ACC112 (cell line): ENCODE results near the gene PSMB7.

Source experiments
- H2AFZ ChIP-seq: fragments of 200-600 bp; sonication (generic); one replicate; pipeline ENCODE4 v1.6.0; 2017; ENCODE audit warnings: antibody characterized with exemption, low read length; ENCODE audit not compliant: unreplicated experiment
- H3K27ac ChIP-seq: fragments of 200-600 bp; sonication (generic); 2 replicates; pipeline ENCODE4 v1.5.1; 2014; ENCODE audit warnings: low read depth, mild to moderate bottlenecking, antibody characterized with exemption, low read length, moderate library complexity
- H3K27me3 ChIP-seq: fragments of 200-600 bp; sonication (generic); 2 replicates; pipeline ENCODE4 v1.6.1; 2014; ENCODE audit warnings: mild to moderate bottlenecking, antibody characterized with exemption, low read length, moderate library complexity, mixed read lengths; ENCODE audit not compliant: insufficient read depth
- H3K36me3 ChIP-seq: fragments of 200-600 bp; sonication (generic); 2 replicates; pipeline ENCODE4 v1.6.1; 2016; ENCODE audit warnings: mild to moderate bottlenecking, antibody characterized with exemption, low read length, moderate library complexity, mixed read lengths; ENCODE audit not compliant: insufficient read depth
- H3K4me1 ChIP-seq: fragments of 200-600 bp; sonication (generic); one replicate; pipeline ENCODE4 v1.6.1; 2016; ENCODE audit warnings: low read length, mixed read lengths; ENCODE audit not compliant: insufficient read depth, unreplicated experiment, control insufficient read depth
- H3K4me3 ChIP-seq: fragments of 200-600 bp; sonication (generic); 2 replicates; pipeline ENCODE4 v1.5.1; 2014; ENCODE audit warnings: mild to moderate bottlenecking, low read depth, low read length
- H3K79me2 ChIP-seq: fragments of 200-600 bp; sonication (generic); one replicate; pipeline ENCODE4 v1.6.0; 2016; ENCODE audit warnings: low read length; ENCODE audit not compliant: control insufficient read depth, unreplicated experiment, insufficient read depth

PSMB7 gene

DNA sequence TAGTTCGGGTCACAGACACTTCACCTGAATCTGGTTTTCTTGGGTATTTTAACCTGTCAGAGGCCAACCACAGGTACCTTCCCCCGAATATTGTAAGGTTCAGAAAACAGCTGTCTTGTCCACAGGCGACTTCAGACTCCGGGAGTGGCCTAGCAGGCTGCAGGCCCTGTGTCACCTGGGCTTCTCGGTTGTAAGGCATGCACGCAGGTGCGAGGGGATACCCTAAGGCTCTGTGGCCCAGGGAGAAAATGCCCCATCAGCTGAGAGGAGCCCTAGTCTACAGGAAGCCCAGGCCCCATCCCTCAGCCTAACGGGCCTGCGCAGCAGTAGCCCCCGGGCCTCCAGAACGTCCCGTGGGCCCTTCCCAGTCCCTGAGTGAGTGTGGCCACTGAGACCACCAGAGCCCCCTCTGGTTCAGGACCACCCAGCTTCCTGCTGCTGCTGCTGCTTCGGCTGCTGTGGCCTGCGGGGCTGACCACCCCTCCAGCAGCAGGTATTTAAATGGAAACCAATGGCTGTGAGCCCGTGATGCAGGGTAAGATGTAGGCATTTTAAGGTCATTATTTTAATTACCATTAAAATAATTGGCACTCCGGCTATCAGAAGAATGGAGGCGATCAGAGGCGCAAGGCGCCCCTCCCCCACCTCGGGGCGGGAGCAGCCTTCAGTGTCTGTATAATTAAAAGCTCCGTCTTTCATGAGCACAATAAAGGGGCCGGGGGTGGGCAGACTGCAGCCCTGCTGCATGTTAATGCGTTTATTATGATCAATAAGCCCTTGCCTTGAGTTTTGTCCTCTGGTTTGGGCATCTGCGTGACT is 65.4 kb downstream of the PSMB7 start:
- no peak overlapping the region for H3K27ac ChIP-seq
- H3K36me3 ChIP-seq, result peaks cover 38% of the 10 kb centered on the region; the same call in 1 of the 2 replicates

GRCh38 chr9:124349267-124349666 is 66.0 kb downstream of the PSMB7 start:
- Histone ChIP-seq H3K36me3 (peaks cover 38% of the 10 kb centered on the region; the same call in 1 of the 2 replicates), H2AFZ (no peak overlapping the region), H3K4me1 (no peaks in the 10 kb centered on the region)

More for the DNA sequence above, 65.4 kb downstream of the PSMB7 start:
- Histone ChIP-seq H3K27me3 (no peaks in the 10 kb centered on the region), H2AFZ (no peak overlapping the region), H3K79me2 (no peaks in the 10 kb centered on the region), H3K4me3 (no peak overlapping the region), H3K4me1 (no peaks in the 10 kb centered on the region)

DNA sequence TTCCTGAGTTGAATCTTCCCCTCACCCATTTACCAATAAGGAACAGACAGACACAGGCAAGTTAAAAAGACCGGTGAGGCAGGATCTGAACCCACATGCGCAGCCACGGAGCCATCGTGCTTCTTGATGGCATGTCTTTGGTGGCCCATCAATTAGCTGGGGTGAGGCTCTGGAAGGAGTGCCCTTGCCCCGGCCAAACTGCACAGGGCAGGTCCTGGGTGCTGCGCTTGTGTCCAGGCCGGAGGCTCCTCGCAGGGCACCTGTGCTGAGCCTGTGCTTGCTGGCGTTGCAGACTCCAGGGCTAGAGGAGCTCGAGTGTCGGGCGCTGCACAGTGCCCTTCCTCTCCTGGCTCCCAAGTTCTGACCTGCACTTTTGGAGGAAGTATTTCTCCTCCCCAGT is 66.4 kb downstream of the PSMB7 start:
- Histone ChIP-seq H3K27me3 (no peaks in the 10 kb centered on the region), H3K4me1 (no peaks in the 10 kb centered on the region), H2AFZ (no peak overlapping the region), H3K27ac (no peak overlapping the region), H3K4me3 (no peak overlapping the region), H3K36me3 (peaks cover 41% of the 10 kb centered on the region; the same call in 1 of the 2 replicates), H3K79me2 (no peaks in the 10 kb centered on the region)

More at GRCh38 chr9:124349267-124349666, 66.0 kb downstream of the PSMB7 start:
- Histone ChIP-seq H3K79me2 (no peaks in the 10 kb centered on the region), H3K27ac (no peak overlapping the region), H3K4me3 (no peak overlapping the region), H3K27me3 (no peaks in the 10 kb centered on the region)

DNA sequence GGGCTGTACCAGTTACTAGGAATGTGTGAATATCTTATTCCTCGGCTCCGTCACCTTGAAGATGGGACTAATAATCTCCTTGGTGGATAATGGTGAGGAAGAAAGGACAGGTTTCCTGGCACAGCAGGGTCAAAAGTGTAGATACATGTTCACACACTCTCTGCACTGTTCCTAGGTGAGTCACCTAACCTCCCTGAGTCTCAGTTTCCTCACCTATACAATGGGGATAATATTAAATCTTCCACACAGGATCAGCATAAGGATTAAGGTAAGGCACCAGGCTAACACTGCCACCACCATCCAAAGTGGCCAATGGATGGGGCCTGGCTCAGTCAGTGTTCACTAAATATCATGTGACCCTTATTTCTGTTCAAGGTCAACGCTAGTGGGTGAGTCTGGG is 66.9 kb downstream of the PSMB7 start:
- peaks cover 4% of the 10 kb centered on the region for H3K4me1 ChIP-seq
- no peak overlapping the region for H2AFZ ChIP-seq
- H3K27me3 ChIP-seq, result no peaks in the 10 kb centered on the region
- no peaks in the 10 kb centered on the region for H3K79me2 ChIP-seq
- H3K27ac ChIP-seq, result no peak overlapping the region
- H3K36me3 ChIP-seq, result peaks cover 41% of the 10 kb centered on the region; the same call in 1 of the 2 replicates
- no peak overlapping the region for H3K4me3 ChIP-seq

DNA sequence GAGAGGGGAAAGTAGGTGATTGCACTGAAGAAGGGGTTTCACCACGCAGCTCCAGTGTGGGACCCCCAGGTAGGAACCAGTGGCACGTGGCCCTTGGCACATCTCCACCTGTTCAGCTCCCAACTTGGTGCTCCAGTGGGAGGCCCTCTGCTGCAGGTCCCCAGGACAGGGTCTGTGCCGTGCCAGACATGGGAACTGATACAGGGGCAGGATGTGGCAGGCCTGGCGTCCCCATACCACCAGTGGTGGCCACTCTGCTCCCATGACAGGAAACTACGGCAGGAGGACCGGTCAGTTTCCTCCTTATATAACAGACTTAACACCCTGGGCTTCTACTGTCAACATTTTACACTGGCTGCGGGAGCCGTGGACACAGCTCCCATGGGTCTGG is 67.3 kb downstream of the PSMB7 start:
- no peak overlapping the region for H2AFZ ChIP-seq
- no peak overlapping the region for H3K27ac ChIP-seq
- no peak overlapping the region for H3K4me3 ChIP-seq
- H3K27me3 ChIP-seq, result no peaks in the 10 kb centered on the region
- peaks cover 7% of the 10 kb centered on the region for H3K4me1 ChIP-seq
- H3K36me3 ChIP-seq, result peaks cover 38% of the 10 kb centered on the region; the same call in 1 of the 2 replicates
- no peaks in the 10 kb centered on the region for H3K79me2 ChIP-seq

GRCh38 chr9:124347206-124347967 is 67.9 kb downstream of the PSMB7 start:
- H3K27ac ChIP-seq, result no peak overlapping the region
- H3K4me3 ChIP-seq, result no peak overlapping the region
- peaks cover 12% of the 10 kb centered on the region for H3K4me1 ChIP-seq
- no peaks in the 10 kb centered on the region for H3K79me2 ChIP-seq
- H3K36me3 ChIP-seq, result peaks cover 33% of the 10 kb centered on the region; the same call in 1 of the 2 replicates
- no peak overlapping the region for H2AFZ ChIP-seq
- H3K27me3 ChIP-seq, result no peaks in the 10 kb centered on the region

DNA sequence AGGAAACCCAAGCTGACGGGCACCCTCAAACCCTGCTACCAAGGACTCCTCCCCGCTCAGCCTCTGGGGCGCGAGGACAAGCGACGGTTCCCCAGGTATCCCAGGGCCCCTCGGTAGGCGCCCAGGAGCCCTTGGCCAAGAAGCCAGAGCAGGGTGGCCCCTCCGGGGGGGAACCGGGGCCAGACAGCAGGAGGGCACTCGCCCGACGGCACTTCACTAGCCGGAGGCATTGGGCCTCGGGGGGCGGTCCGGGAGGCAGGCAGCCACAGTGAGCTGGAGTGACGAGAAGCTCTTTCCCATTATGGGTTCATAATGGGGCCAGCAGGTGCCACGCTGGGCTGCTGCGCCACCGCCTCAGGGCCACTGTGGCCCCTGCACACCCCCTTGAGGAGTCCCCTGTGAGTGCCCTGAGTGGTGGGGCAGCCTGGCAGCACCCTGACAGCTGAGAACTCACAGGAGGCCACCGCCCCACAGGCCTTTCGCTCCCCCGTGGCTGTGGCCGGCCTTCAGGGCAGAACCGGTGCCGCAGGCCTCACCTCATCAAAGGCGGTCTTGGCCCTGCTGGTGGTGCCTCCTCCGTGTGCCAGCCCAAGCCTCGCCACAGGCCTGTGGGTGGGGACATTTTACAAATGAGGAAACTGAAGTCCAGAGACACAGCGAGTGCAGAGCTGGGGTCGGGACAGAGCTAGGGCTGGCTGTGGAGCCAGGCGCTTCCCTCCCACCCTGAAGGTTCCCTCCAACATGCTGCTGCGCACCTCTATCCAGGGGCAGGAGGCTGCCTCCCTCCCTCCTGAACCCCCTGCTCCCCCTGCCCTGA is 68.7 kb downstream of the PSMB7 start:
- H3K27ac ChIP-seq, result no peak overlapping the region

DNA sequence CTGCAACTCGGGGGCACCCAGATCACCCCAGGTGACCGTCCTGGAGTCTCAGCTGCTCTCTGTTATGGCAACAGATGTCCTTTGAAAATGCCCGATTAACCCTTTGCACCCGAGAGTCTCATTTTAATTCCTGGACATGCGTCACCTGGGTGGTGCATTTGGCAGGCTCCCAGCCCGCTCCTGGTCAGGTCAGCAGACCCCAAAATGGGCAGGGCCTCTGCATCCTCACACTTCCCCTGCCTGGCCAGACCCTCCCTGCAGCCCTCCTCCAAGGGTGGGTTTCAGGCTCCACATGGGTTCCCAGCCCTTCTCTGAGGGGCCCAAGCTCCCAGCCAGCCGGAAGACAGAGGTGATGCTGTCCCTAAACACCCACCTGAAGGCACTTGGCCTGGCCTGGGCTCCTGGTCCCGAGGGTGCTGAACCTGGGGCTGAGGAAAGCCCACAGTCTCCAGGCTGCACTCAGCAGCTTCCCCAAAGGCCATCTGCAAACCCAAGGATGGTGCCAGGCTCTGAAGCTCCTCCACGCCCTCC is 69.4 kb downstream of the PSMB7 start:
- H3K4me1 ChIP-seq, result peaks cover 27% of the 10 kb centered on the region
- H3K79me2 ChIP-seq, result no peaks in the 10 kb centered on the region
- no peak overlapping the region for H3K4me3 ChIP-seq
- no peak overlapping the region for H3K27ac ChIP-seq
- no peak overlapping the region for H2AFZ ChIP-seq
- no peaks in the 10 kb centered on the region for H3K27me3 ChIP-seq
- peaks cover 21% of the 10 kb centered on the region; the same call in 1 of the 2 replicates for H3K36me3 ChIP-seq

More for the DNA sequence above, 68.7 kb downstream of the PSMB7 start:
- Histone ChIP-seq H3K4me3 (no peak overlapping the region), H2AFZ (no peak overlapping the region), H3K27me3 (no peaks in the 10 kb centered on the region), H3K4me1 (peaks cover 21% of the 10 kb centered on the region), H3K79me2 (no peaks in the 10 kb centered on the region), H3K36me3 (peaks cover 28% of the 10 kb centered on the region; the same call in 1 of the 2 replicates)

DNA sequence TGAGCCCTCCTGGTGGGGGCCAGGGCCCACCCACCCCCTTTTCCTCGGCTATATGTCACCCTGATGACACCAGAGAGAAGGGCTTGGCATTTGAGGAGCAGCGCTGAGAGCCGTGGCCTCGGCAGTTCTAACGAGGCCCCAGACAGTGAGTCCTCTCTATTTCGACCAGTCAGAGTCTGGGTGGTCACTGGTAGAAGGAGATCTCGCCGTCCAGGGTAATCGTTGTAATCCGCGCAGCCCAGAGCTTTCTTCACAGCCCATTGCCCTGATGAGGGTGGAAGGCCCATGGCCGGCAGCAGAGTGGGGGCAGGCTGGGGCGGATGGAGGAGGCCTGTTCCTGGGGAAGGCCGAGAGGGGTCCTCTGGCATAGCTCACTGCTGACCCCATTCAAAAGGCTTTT is 70.2 kb downstream of the PSMB7 start:
- Histone ChIP-seq H3K79me2 (no peaks in the 10 kb centered on the region), H3K27me3 (no peaks in the 10 kb centered on the region), H3K27ac (no peak overlapping the region), H3K36me3 (peaks cover 22% of the 10 kb centered on the region; the same call in 1 of the 2 replicates), H3K4me3 (no peak overlapping the region), H3K4me1 (peaks cover 30% of the 10 kb centered on the region), H2AFZ (no peak overlapping the region)
